Mesendoderm (in vitro differentiated cells): Measurements from ENCODE around the gene REM2.
"Not testable (repeated sequence)": the region's sequence is repeated elsewhere in the genome, so short reads cannot be mapped to it uniquely, and the experiment has no call there.

ENCODE experiments used
- DNase-seq: peaks from one replicate; pipeline ENCODE4 v3.0.0; 2013
- H2AK5ac ChIP-seq: 2 replicates; pipeline ENCODE4 v1.6.1; 2013; ENCODE audit warnings: low read length, inconsistent platforms
- H2BK120ac ChIP-seq: 2 replicates; pipeline ENCODE4 v1.6.1; 2013; ENCODE audit warnings: low read depth, mild to moderate bottlenecking, low read length, moderate library complexity, mixed read lengths
- H2BK15ac ChIP-seq: replicated peaks from 2 replicates; pipeline ENCODE4 v1.6.1; 2013; ENCODE audit warnings: low read depth, mild to moderate bottlenecking, moderate library complexity
- H2BK5ac ChIP-seq: 2 replicates; pipeline ENCODE4 v1.6.1; 2013; ENCODE audit warnings: low read length, inconsistent platforms
- H3K18ac ChIP-seq: 2 replicates; pipeline ENCODE4 v1.6.1; 2013; ENCODE audit warnings: mild to moderate bottlenecking, low read length, mixed read lengths
- H3K23ac ChIP-seq: one replicate; pipeline ENCODE4 v1.6.1; 2013; ENCODE audit warnings: low read length
- H3K27ac ChIP-seq: 2 replicates; pipeline ENCODE4 v1.5.1; 2013; ENCODE audit warnings: low read depth, mild to moderate bottlenecking, inconsistent platforms, low read length, moderate library complexity
- H3K27me3 ChIP-seq: 2 replicates; pipeline ENCODE4 v1.6.1; 2013; ENCODE audit warnings: low read length, control low read depth, mild to moderate bottlenecking, inconsistent platforms; ENCODE audit not compliant: insufficient read depth, poor library complexity
- H3K36me3 ChIP-seq: 2 replicates; pipeline ENCODE4 v1.6.1; 2013; ENCODE audit warnings: low read length, inconsistent platforms; ENCODE audit not compliant: control insufficient read depth, insufficient read depth
- H3K4ac ChIP-seq: one replicate; pipeline ENCODE4 v1.6.1; 2013; ENCODE audit warnings: low read depth, mild to moderate bottlenecking, low read length, moderate library complexity
- H3K4me1 ChIP-seq: 2 replicates; pipeline ENCODE4 v1.6.1; 2013; ENCODE audit warnings: low read depth, low read length, inconsistent platforms; ENCODE audit not compliant: control insufficient read depth
- H3K4me2 ChIP-seq: 2 replicates; pipeline ENCODE4 v1.6.1; 2013; ENCODE audit warnings: low read length
- H3K4me3 ChIP-seq: 2 replicates; pipeline ENCODE4 v1.5.1; 2013; ENCODE audit warnings: mild to moderate bottlenecking, low read length
- H3K56ac ChIP-seq: one replicate; pipeline ENCODE4 v1.6.1; 2013; ENCODE audit warnings: low read length
- H3K79me1 ChIP-seq: 2 replicates; pipeline ENCODE4 v1.6.1; 2013; ENCODE audit warnings: low read length, inconsistent platforms
- H3K79me2 ChIP-seq: 2 replicates; pipeline ENCODE4 v1.6.1; 2013; ENCODE audit warnings: mild to moderate bottlenecking, low read length; ENCODE audit not compliant: control insufficient read depth, insufficient read depth
- H3K9ac ChIP-seq: 2 replicates; pipeline ENCODE4 v1.6.1; 2013; ENCODE audit warnings: low read length, inconsistent platforms
- H4K5ac ChIP-seq: one replicate; pipeline ENCODE4 v1.6.1; 2013; ENCODE audit warnings: low read length
- H4K8ac ChIP-seq: one replicate; pipeline ENCODE4 v1.6.1; 2013; ENCODE audit warnings: low read depth, mild to moderate bottlenecking, control low read depth, low read length, moderate library complexity
- WGBS: extraction: QIAGEN DNeasy Blood & Tissue Kit; methylation state at CpG from one replicate; pipeline ENCODE4 v1.1.7; 2013; ENCODE audit warnings: low lambda C conversion rate, missing lambda C conversion rate; ENCODE audit not compliant: insufficient coverage; ENCODE audit errors: extremely low coverage; 5-methylcytosine and 5-hydroxymethylcytosine counted together

The REM2 gene

DNA sequence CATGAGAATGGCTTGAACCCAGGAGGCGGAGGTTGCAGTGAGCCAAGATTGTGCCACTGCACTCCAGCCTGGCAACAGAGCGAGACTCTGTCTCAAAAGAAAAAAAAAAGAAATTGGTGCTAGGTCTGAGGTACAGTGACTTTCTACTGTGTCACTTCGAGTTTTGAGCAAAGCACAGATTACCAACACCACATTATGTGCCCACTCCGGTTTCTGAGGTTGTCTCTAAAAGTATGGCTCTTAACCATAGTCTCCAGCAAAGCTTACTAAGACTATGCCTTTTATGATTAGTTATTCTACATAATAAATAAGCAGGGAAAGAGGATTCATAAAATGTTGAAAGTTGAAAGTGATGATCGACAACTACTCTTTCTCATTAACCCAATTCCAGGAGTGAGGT, 27.9 kb downstream of the REM2 start:
- H2AK5ac ChIP-seq, result no peak overlapping the region
- DNase-seq, result no peak
- no peak overlapping the region for H3K4me3 ChIP-seq
- peaks cover 5% of the 10 kb centered on the region for H3K79me1 ChIP-seq
- peaks cover 3% of the 10 kb centered on the region for H3K79me2 ChIP-seq
- no peak overlapping the region for H3K27ac ChIP-seq
- peaks cover 8% of the 10 kb centered on the region for H3K36me3 ChIP-seq
- H3K18ac ChIP-seq, result no peak overlapping the region
- no peak overlapping the region for H2BK5ac ChIP-seq
- no peak overlapping the region for H3K9ac ChIP-seq
- no peak overlapping the region for H2BK15ac ChIP-seq
- H4K8ac ChIP-seq, result no peak overlapping the region
- H2BK120ac ChIP-seq, result no peak overlapping the region
- no peak overlapping the region for H4K5ac ChIP-seq
- no peak overlapping the region for H3K23ac ChIP-seq
- no peak overlapping the region for H3K4ac ChIP-seq
- no peaks in the 10 kb centered on the region for H3K4me1 ChIP-seq
- H3K4me2 ChIP-seq, result no peak overlapping the region
- WGBS, result no CpG with 5 or more reads among the region's 5 CpGs
- H3K27me3 ChIP-seq, result no peaks in the 10 kb centered on the region
- no peak overlapping the region for H3K56ac ChIP-seq

- not testable (repeated sequence) for H3K79me1 ChIP-seq, H3K4me2 ChIP-seq, H3K79me2 ChIP-seq, H3K9ac ChIP-seq, H2BK5ac ChIP-seq, H2AK5ac ChIP-seq, H3K36me3 ChIP-seq, H3K4me3 ChIP-seq, H4K5ac ChIP-seq, H3K56ac ChIP-seq, H2BK120ac ChIP-seq, H3K27me3 ChIP-seq, DNase-seq, H3K4ac ChIP-seq, H2BK15ac ChIP-seq, H3K27ac ChIP-seq, H3K23ac ChIP-seq, H3K4me1 ChIP-seq, H4K8ac ChIP-seq, H3K18ac ChIP-seq
- WGBS, result no CpG with 5 or more reads among the region's 4 CpGs
Measured at GRCh38 chr14:22914836-22915235, 31.8 kb downstream of the REM2 start.

- Histone ChIP-seq H3K23ac (no peak overlapping the region), H3K27me3 (no peaks in the 10 kb centered on the region), H3K18ac (no peak overlapping the region), H2AK5ac (no peak overlapping the region), H3K4me3 (no peak overlapping the region), H3K4me2 (no peak overlapping the region), H3K79me2 (peaks cover 10% of the 10 kb centered on the region), H3K4ac (no peak overlapping the region), H3K36me3 (peaks cover 7% of the 10 kb centered on the region), H4K5ac (no peak overlapping the region), H4K8ac (no peak overlapping the region), H2BK120ac (no peak overlapping the region), H3K27ac (no peak overlapping the region), H3K79me1 (peaks cover 7% of the 10 kb centered on the region), H3K56ac (no peak overlapping the region), H3K4me1 (no peaks in the 10 kb centered on the region), H2BK5ac (no peak overlapping the region), H2BK15ac (no peak overlapping the region), H3K9ac (no peak overlapping the region)
- DNase-seq, result no peak
- no CpG with 5 or more reads among the region's 8 CpGs for WGBS
Measured at GRCh38 chr14:22915886-22916521, 33.0 kb downstream of the REM2 start.

GRCh38 chr14:22918804-22919600, 36.0 kb downstream of the REM2 start, which contains the start of gene RBM23:
Gene RBM23 (minus strand): TSS chr14:22919149.
- no peak within 1 kb of the TSS for H2BK15ac ChIP-seq
- peaks cover 2% of the 10 kb centered on the region for H3K4me1 ChIP-seq
- peak within 1 kb of the TSS; percentile 89 for H3K56ac ChIP-seq
- H2AK5ac ChIP-seq, result no peak within 1 kb of the TSS
- peak within 1 kb of the TSS; percentile 90 for H3K4me2 ChIP-seq
- peak within 1 kb of the TSS; percentile 86 for H3K4me3 ChIP-seq
- H3K36me3 ChIP-seq, result peaks cover 23% of the 10 kb centered on the region
- H4K8ac ChIP-seq, result no peak within 1 kb of the TSS
- peaks cover 8% of the 10 kb centered on the region for H3K79me1 ChIP-seq
- no peak within 1 kb of the TSS for H3K4ac ChIP-seq
- H2BK5ac ChIP-seq, result no peak within 1 kb of the TSS
- no CpG with 5 or more reads among the region's 46 CpGs for WGBS
- H3K9ac ChIP-seq, result peak within 1 kb of the TSS; percentile 84
- peak; percentile 100 for DNase-seq
- no peak within 1 kb of the TSS for H4K5ac ChIP-seq
- no peak within 1 kb of the TSS for H3K23ac ChIP-seq
- no peaks in the 10 kb centered on the region for H3K27me3 ChIP-seq
- H2BK120ac ChIP-seq, result no peak within 1 kb of the TSS
- H3K27ac ChIP-seq, result peak within 1 kb of the TSS; percentile 75
- peaks cover 7% of the 10 kb centered on the region for H3K79me2 ChIP-seq
- H3K18ac ChIP-seq, result peak within 1 kb of the TSS; percentile 92

DNA sequence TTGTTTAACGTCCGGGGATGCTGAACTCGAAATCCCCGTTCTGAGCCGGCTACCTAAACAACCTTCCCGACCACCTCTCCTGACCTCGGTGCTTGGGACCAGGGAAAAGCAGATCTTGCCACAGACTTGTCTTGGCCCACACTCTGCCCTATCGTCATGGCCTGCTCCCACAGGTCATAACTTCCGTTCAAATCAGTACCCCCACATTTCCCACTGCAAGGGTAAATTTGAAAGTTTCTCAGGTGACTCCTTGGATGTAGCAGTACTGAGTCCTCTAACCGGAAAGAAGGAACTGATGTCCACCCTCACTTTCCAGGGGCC, 36.5 kb downstream of the REM2 start:
- H3K4me2 ChIP-seq, result peak overlapping the region; percentile 76
- no peaks in the 10 kb centered on the region for H3K27me3 ChIP-seq
- peak overlapping the region; percentile 70 for H3K9ac ChIP-seq
- H3K79me1 ChIP-seq, result peaks cover 8% of the 10 kb centered on the region
- H3K36me3 ChIP-seq, result peaks cover 28% of the 10 kb centered on the region
- no peak overlapping the region for H2BK5ac ChIP-seq
- no peak overlapping the region for H4K8ac ChIP-seq
- no peak for DNase-seq
- peaks cover 7% of the 10 kb centered on the region for H3K79me2 ChIP-seq
- H4K5ac ChIP-seq, result no peak overlapping the region
- no peak overlapping the region for H2BK120ac ChIP-seq
- no peak overlapping the region for H2BK15ac ChIP-seq
- no peak overlapping the region for H3K18ac ChIP-seq
- peak overlapping the region; percentile 86 for H3K56ac ChIP-seq
- no peak overlapping the region for H3K4ac ChIP-seq
- H2AK5ac ChIP-seq, result no peak overlapping the region
- H3K23ac ChIP-seq, result no peak overlapping the region
- peak overlapping the region; percentile 5 for H3K27ac ChIP-seq
- H3K4me1 ChIP-seq, result peaks cover 2% of the 10 kb centered on the region
- H3K4me3 ChIP-seq, result no peak overlapping the region
- WGBS, result no CpG with 5 or more reads among the region's 10 CpGs
